ENCODE data around the gene BCL2L15. TPM values are rescaled to one million over a fixed set of nuclear protein-coding genes. Genes with fewer than 3 reads are reported as not detected.

Gene BCL2L15
- total and polyA plus RNA-seq, 2 experiments from 2014 or later: 0.16 to 4.5 TPM

DNA sequence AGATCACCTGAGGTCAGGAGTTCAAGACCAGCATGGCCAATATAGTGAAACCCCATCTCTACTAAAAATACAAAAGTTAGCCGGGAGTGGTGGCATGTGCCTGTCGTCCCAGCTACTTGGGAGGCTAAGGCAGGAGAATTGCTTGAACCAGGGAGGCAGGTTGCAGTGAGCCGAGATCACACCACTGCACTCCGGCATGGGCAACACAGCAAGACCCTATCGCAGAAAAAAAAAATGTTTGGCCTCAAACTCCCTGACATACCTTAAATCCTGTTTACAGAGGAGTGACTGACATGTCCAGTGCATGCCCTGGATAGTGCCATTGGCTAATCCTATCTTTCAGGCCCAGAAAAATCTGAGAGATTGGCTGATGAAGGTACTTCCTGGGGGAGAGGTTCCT is 29.6 kb upstream of the BCL2L15 start:
- H3K4me3 ChIP-seq: no peak overlapping the region
- no peaks in the 10 kb centered on the region for H3K9me3 ChIP-seq (ENCODE audit: low read depth)
- H3K27me3 ChIP-seq: peaks cover 4% of the 10 kb centered on the region
- DNase-seq (ENCODE audit: low read depth in 1 of 2, low spot score in 1 of 2): no peak
- no peak overlapping the region for H3K27ac ChIP-seq
- no peaks in the 10 kb centered on the region for H3K4me1 ChIP-seq (ENCODE audit: low read depth)
- H3K36me3 ChIP-seq: no peaks in the 10 kb centered on the region
- TF ChIP-seq, protein P1, sequence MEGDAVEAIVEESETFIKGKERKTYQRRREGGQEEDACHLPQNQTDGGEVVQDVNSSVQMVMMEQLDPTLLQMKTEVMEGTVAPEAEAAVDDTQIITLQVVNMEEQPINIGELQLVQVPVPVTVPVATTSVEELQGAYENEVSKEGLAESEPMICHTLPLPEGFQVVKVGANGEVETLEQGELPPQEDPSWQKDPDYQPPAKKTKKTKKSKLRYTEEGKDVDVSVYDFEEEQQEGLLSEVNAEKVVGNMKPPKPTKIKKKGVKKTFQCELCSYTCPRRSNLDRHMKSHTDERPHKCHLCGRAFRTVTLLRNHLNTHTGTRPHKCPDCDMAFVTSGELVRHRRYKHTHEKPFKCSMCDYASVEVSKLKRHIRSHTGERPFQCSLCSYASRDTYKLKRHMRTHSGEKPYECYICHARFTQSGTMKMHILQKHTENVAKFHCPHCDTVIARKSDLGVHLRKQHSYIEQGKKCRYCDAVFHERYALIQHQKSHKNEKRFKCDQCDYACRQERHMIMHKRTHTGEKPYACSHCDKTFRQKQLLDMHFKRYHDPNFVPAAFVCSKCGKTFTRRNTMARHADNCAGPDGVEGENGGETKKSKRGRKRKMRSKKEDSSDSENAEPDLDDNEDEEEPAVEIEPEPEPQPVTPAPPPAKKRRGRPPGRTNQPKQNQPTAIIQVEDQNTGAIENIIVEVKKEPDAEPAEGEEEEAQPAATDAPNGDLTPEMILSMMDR (IDR thresholded peaks at IDR 0.05; ENCODE audit: low read depth, low read length): no peak

DNA sequence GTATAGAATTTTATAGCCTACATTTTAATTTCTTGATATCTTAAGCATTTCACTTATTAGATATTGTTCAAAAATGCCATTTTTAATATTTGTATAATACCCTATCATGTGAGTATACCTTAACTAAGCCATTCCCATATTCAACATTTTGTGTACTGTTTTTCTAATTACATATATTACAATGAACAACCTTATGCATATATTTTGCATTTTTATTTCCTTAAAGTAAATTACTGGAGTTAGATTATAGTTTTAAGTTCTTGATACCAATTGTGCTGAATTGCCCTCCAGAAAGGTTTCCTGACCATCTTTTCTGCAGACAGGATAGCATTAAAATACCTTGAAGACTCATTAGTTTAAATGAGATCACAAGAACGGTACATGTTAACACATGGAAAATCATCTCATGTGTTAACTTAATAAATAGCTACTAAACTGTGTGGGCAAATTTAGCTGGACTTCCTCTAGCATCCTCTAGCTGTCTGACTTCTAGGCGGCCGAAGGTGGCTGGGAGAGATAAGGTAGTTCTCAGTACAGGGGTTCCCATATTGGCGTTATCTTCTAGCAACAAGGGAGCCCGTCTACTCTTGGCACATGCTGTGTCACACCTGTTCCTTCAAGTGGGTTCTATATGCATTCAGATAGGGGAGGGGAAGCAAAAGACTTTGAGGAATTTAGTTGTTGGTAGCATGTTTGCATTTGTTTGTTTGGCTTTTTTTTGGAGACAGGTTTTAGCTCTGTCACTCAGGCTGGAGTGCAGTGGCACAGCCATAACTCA is 26.7 kb upstream of the BCL2L15 start:
- DNase-seq (ENCODE audit: low read depth in 1 of 2, low spot score in 1 of 2): no peak
- peaks cover 4% of the 10 kb centered on the region for H3K27me3 ChIP-seq
- H3K4me3 ChIP-seq: no peak overlapping the region
- no peak overlapping the region for H3K27ac ChIP-seq
- no peaks in the 10 kb centered on the region for H3K36me3 ChIP-seq
- no peaks in the 10 kb centered on the region for H3K4me1 ChIP-seq (ENCODE audit: low read depth)
- TF ChIP-seq, protein P1 (IDR thresholded peaks at IDR 0.05; ENCODE audit: low read depth, low read length): no peak
- no peaks in the 10 kb centered on the region for H3K9me3 ChIP-seq (ENCODE audit: low read depth)

DNA sequence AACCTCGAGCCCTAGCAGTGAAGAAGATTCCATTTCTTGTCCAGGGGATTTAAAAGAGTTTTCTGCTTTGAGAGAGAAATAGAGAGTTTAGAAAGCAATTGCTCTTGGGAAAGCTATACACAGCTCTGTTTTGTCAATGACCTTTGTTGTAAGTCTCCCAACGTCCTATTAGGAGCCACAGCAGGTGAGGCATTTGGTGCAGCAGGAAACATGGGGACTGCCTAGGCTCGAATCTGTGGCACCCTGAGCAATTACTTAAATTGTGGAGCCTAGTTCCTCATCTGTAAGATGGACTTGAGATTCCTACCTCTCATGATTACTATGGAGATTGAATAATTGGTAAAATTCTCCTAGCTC is 25.9 kb upstream of the BCL2L15 start:
- no peak for DNase-seq (ENCODE audit: low read depth in 1 of 2, low spot score in 1 of 2)
- Histone ChIP-seq H3K9me3 (ENCODE audit: low read depth) (no peaks in the 10 kb centered on the region), H3K4me3 (no peak overlapping the region), H3K27ac (no peak overlapping the region), H3K4me1 (ENCODE audit: low read depth) (no peaks in the 10 kb centered on the region), H3K36me3 (no peaks in the 10 kb centered on the region), H3K27me3 (no peaks in the 10 kb centered on the region)
- TF ChIP-seq, protein P1 (IDR thresholded peaks at IDR 0.05; ENCODE audit: low read depth, low read length): no peak

DNA sequence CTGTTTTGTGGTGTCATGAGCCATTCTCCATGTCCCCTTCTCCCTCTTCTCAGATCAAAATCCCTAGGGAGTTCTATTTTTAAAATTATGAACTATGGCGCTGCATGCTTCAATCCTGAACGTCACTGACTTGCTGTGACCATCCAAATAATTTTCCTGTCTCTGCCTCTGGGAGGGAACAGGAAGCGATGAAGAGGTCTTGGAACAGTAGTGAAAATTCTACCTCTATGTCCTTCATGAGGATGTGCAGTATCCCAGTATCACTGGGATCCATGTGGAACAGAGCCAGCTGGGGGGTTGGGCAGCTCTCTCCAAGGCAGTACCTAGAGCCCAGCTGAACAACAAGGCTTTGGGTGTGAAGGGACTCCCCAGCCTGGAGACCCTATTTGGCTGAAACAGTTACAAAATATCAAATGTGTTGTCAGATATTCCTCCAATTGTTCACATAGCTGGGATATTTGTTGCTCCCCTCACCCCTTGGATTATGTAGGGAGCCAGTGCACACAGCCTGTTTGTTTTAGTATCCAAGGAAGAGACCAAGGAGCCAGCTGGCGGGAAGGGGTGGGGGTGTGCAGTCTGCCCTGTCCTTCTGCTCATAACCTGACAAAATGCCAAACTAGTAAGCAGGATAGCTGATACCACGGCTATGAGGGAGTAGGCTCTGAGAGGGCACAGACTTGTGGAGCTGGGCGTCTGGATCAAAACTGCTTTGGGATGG is 25.4 kb upstream of the BCL2L15 start:
- TF ChIP-seq, protein P1 (IDR thresholded peaks at IDR 0.05; ENCODE audit: low read depth, low read length): no peak
- peak in 1 of 2 donors; percentile 89 for DNase-seq (ENCODE audit: low read depth in 1 of 2, low spot score in 1 of 2)
- H3K4me3 ChIP-seq: no peak overlapping the region
- H3K9me3 ChIP-seq (ENCODE audit: low read depth): no peaks in the 10 kb centered on the region
- no peaks in the 10 kb centered on the region for H3K4me1 ChIP-seq (ENCODE audit: low read depth)
- no peaks in the 10 kb centered on the region for H3K36me3 ChIP-seq
- no peaks in the 10 kb centered on the region for H3K27me3 ChIP-seq
- H3K27ac ChIP-seq: no peak overlapping the region

- no peaks in the 10 kb centered on the region for H3K36me3 ChIP-seq
- peak in 1 of 2 donors; percentile 28 for DNase-seq (ENCODE audit: low read depth in 1 of 2, low spot score in 1 of 2)
- H3K9me3 ChIP-seq (ENCODE audit: low read depth): no peaks in the 10 kb centered on the region
- no peaks in the 10 kb centered on the region for H3K27me3 ChIP-seq
- H3K4me1 ChIP-seq (ENCODE audit: low read depth): peaks cover 3% of the 10 kb centered on the region
- H3K27ac ChIP-seq: peak overlapping the region; percentile 60
- peak overlapping the region; percentile 93 for H3K4me3 ChIP-seq
- TF ChIP-seq, protein P1 (IDR thresholded peaks at IDR 0.05; ENCODE audit: low read depth, low read length): no peak
These were observed 18.1 kb upstream of the BCL2L15 start for GRCh38 chr1:113905435-113905861.

Measured in cardiac muscle cell (in vitro differentiated cells and primary cell).